H9 (cell line): Measurements from ENCODE around the gene PLCH2. TPM values are rescaled to one million over a fixed set of nuclear protein-coding genes. Genes with fewer than 3 reads are reported as not detected.

Experiments used
- DNase-seq: peaks from one replicate; pipeline ENCODE4 v3.0.0-alpha.2; 2017
- H2AFZ ChIP-seq: one replicate; pipeline ENCODE4 v1.6.1; 2013; ENCODE audit warnings: mild to moderate bottlenecking, low read length, control low read depth, moderate library complexity
- H2AK5ac ChIP-seq: 2 replicates; pipeline ENCODE4 v1.6.1; 2013; ENCODE audit warnings: low read length, control low read depth, mixed read lengths; ENCODE audit not compliant: insufficient read length
- H2BK120ac ChIP-seq: one replicate; pipeline ENCODE4 v1.6.1; 2013; ENCODE audit warnings: low read depth, mild to moderate bottlenecking, low read length, control low read depth, inconsistent platforms; ENCODE audit not compliant: poor library complexity, severe bottlenecking
- H2BK12ac ChIP-seq: 2 replicates; pipeline ENCODE4 v1.6.1; 2013; ENCODE audit warnings: low read length, control low read depth, mixed read lengths, low read depth; ENCODE audit not compliant: insufficient read length
- H2BK15ac ChIP-seq: 2 replicates; pipeline ENCODE4 v1.6.1; 2013; ENCODE audit warnings: low read depth, low read length, control low read depth
- H2BK20ac ChIP-seq: one replicate; pipeline ENCODE4 v1.6.1; 2013; ENCODE audit warnings: low read depth, mild to moderate bottlenecking, low read length, control low read depth, inconsistent platforms; ENCODE audit not compliant: poor library complexity, severe bottlenecking
- H2BK5ac ChIP-seq: 2 replicates; pipeline ENCODE4 v1.6.1; 2013; ENCODE audit warnings: low read length, control low read depth, mixed read lengths; ENCODE audit not compliant: insufficient read length
- H3K14ac ChIP-seq: 2 replicates; pipeline ENCODE4 v1.6.1; 2013; ENCODE audit warnings: low read length, control low read depth; ENCODE audit not compliant: insufficient read depth
- H3K18ac ChIP-seq: 2 replicates; pipeline ENCODE4 v1.6.1; 2013; ENCODE audit warnings: low read depth, mild to moderate bottlenecking, mixed read lengths, low read length, control low read depth; ENCODE audit not compliant: insufficient read length
- H3K23ac ChIP-seq: 2 replicates; pipeline ENCODE4 v1.6.1; 2013; ENCODE audit warnings: low read length, control low read depth, mixed read lengths, low read depth; ENCODE audit not compliant: insufficient read length
- H3K23me2 ChIP-seq: 2 replicates; pipeline ENCODE4 v1.6.1; 2013; ENCODE audit warnings: low read depth, mild to moderate bottlenecking, mixed read lengths, low read length, control low read depth; ENCODE audit not compliant: insufficient read length, poor library complexity, severe bottlenecking
- H3K27ac ChIP-seq: 2 replicates; pipeline ENCODE4 v1.5.1; 2013; ENCODE audit warnings: low read length, control low read depth, mixed read lengths, low read depth; ENCODE audit not compliant: insufficient read length
- H3K27me3 ChIP-seq: 2 replicates; pipeline ENCODE4 v1.6.1; 2013; ENCODE audit warnings: low read length, control low read depth, inconsistent platforms; ENCODE audit not compliant: insufficient read depth
- H3K4ac ChIP-seq: 2 replicates; pipeline ENCODE4 v1.6.1; 2013; ENCODE audit warnings: low read depth, mild to moderate bottlenecking, control low read depth, inconsistent platforms, low read length, moderate library complexity
- H3K4me1 ChIP-seq: 2 replicates; pipeline ENCODE4 v1.6.1; 2013; ENCODE audit warnings: low read length, control low read depth, inconsistent platforms; ENCODE audit not compliant: insufficient read depth
- H3K4me2 ChIP-seq: 2 replicates; pipeline ENCODE4 v1.6.1; 2013; ENCODE audit warnings: low read length, control low read depth, mixed read lengths; ENCODE audit not compliant: insufficient read length, insufficient read depth
- H3K56ac ChIP-seq: 2 replicates; pipeline ENCODE4 v1.6.1; 2013; ENCODE audit warnings: low read depth, mild to moderate bottlenecking, mixed read lengths, low read length, control low read depth; ENCODE audit not compliant: insufficient read length
- H3K79me1 ChIP-seq: 2 replicates; pipeline ENCODE4 v1.6.1; 2013; ENCODE audit warnings: low read depth, mild to moderate bottlenecking, moderate library complexity, low read length, control low read depth, inconsistent platforms; ENCODE audit not compliant: insufficient read depth, poor library complexity, severe bottlenecking
- H3K79me2 ChIP-seq: 2 replicates; pipeline ENCODE4 v1.6.1; 2013; ENCODE audit warnings: low read length, control low read depth, inconsistent platforms; ENCODE audit not compliant: insufficient read depth
- H3K9ac ChIP-seq: 2 replicates; pipeline ENCODE4 v1.6.1; 2013; ENCODE audit warnings: low read length, control low read depth, mixed read lengths; ENCODE audit not compliant: insufficient read length; ENCODE audit errors: extremely low read depth
- H3K9me3 ChIP-seq: one replicate; pipeline ENCODE4 v1.6.1; 2013; ENCODE audit warnings: low read depth, low read length, inconsistent platforms; ENCODE audit not compliant: control insufficient read depth
- H3T11ph ChIP-seq: one replicate; pipeline ENCODE4 v1.6.1; 2013; ENCODE audit warnings: mild to moderate bottlenecking, low read length, control low read depth, inconsistent platforms
- H4K20me1 ChIP-seq: one replicate; pipeline ENCODE4 v1.6.1; 2013; ENCODE audit not compliant: control insufficient read depth, insufficient read length, insufficient read depth
- H4K5ac ChIP-seq: 2 replicates; pipeline ENCODE4 v1.6.1; 2013; ENCODE audit warnings: low read depth, mild to moderate bottlenecking, mixed read lengths, low read length, control low read depth; ENCODE audit not compliant: insufficient read length
- H4K8ac ChIP-seq: replicated peaks from 2 replicates; pipeline ENCODE4 v1.6.1; 2013; ENCODE audit warnings: low read length, control low read depth, mixed read lengths, low read depth; ENCODE audit not compliant: insufficient read length
- H4K91ac ChIP-seq: 2 replicates; pipeline ENCODE4 v1.6.1; 2013; ENCODE audit warnings: low read depth, mild to moderate bottlenecking, moderate library complexity, mixed read lengths, low read length, control low read depth; ENCODE audit not compliant: insufficient read length
- H3K27ac Mint-ChIP-seq, 3 experiments: 2 replicates in 2 of 3; 3 replicates in 1 of 3; pipeline ENCODE4 v1.8.0; 2020 to 2021; ENCODE audit warnings: mixed read lengths in 3 of 3, mild to moderate bottlenecking in 1 of 3, moderate library complexity in 1 of 3
- H3K27me3 Mint-ChIP-seq: 2 replicates; pipeline ENCODE4 v1.8.0; 2021; ENCODE audit warnings: low read depth, mild to moderate bottlenecking, moderate library complexity, mixed read lengths
- H3K36me3 Mint-ChIP-seq, 3 experiments: 2 replicates in 2 of 3; 3 replicates in 1 of 3; pipeline ENCODE4 v1.8.0; 2020 to 2021; ENCODE audit warnings: low read depth in 3 of 3, mixed read lengths in 3 of 3; ENCODE audit not compliant: insufficient read depth in 1 of 3
- H3K4me1 Mint-ChIP-seq, 2 experiments: 2 replicates each; pipeline ENCODE4 v1.8.0; 2020; ENCODE audit warnings: mixed read lengths in 2 of 2
- H3K4me3 Mint-ChIP-seq, 2 experiments: 2 replicates in 1 of 2; 3 replicates in 1 of 2; pipeline ENCODE4 v1.8.0; 2020 to 2021; ENCODE audit warnings: mild to moderate bottlenecking in 2 of 2, mixed read lengths in 2 of 2, moderate library complexity in 1 of 2
- H3K9me3 Mint-ChIP-seq, 2 experiments: 2 replicates in 1 of 2; 3 replicates in 1 of 2; pipeline ENCODE4 v1.8.0; 2020; ENCODE audit warnings: mild to moderate bottlenecking in 2 of 2, mixed read lengths in 2 of 2, moderate library complexity in 1 of 2
- WGBS: extraction: QIAGEN DNeasy Blood & Tissue Kit; methylation state at CpG from one replicate; pipeline ENCODE4 v1.1.7; 2013; ENCODE audit warnings: missing lambda C conversion rate, low lambda C conversion rate, mixed read lengths; ENCODE audit not compliant: insufficient read length; ENCODE audit errors: extremely low coverage; 5-methylcytosine and 5-hydroxymethylcytosine counted together
- total RNA-seq: library from RNA; stranded (reverse); gene quantifications from 2 replicates; pipeline ENCODE4 v1.2.1, GENCODE V29; 2021
- TF ChIP-seq, protein P1 (sequence below): fragments of 200-600 bp; sonication (generic); conservative IDR thresholded peaks from 3 replicates; pipeline ENCODE4 v1.8.0; 2021; ENCODE audit warnings: antibody characterized with exemption, mild to moderate bottlenecking

The PLCH2 gene
- total RNA-seq, 1 experiment from 2014 or later, result 0.09 TPM

DNA sequence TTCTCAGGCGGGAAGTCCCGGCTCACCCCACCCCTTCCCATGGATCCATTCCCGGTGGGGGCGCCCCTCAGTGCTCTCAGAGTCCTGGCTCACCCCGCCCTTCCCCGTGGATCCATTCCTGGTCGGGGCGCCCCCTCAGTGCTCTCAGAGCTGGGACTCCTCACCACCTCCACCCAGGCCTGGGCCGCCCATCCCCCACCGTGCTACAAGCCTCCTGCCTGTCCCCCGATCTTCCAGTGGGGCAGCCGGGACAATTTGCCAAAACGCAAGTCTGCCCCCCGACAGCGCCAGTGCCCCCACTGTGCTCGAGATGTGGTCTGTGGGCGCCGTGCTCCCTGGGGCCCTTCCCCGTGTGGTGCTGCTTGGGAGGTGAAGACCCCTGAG, 23.2 kb upstream of the PLCH2 start:
- Histone ChIP-seq H2AK5ac (no peak overlapping the region), H2BK15ac (no peak overlapping the region), H2AFZ (no peak overlapping the region), H3K9ac (no peak overlapping the region), H2BK5ac (no peak overlapping the region), H4K8ac (no peak overlapping the region), H4K20me1 (no peaks in the 10 kb centered on the region), H3K4me1 (no peaks in the 10 kb centered on the region), H3K4me2 (no peak overlapping the region), H3K56ac (no peak overlapping the region), H3K23ac (no peak overlapping the region), H3K18ac (no peak overlapping the region), H3K14ac (0 out of 2 replicates have a peak overlapping the region, but pooled peaks have one; percentile 9), H4K91ac (no peak overlapping the region), H3K27me3 (no peaks in the 10 kb centered on the region), H4K5ac (no peak overlapping the region), H3K79me2 (no peaks in the 10 kb centered on the region), H3K9me3 (no peaks in the 10 kb centered on the region), H3T11ph (no peak overlapping the region), H3K4ac (no peak overlapping the region), H2BK20ac (no peak overlapping the region), H2BK12ac (no peak overlapping the region), H3K23me2 (no peaks in the 10 kb centered on the region), H3K79me1 (no peaks in the 10 kb centered on the region), H2BK120ac (no peak overlapping the region), H3K27ac (no peak overlapping the region)
- no peaks in the 10 kb centered on the region for H3K36me3 Mint-ChIP-seq
- no peak overlapping the region for H3K4me3 Mint-ChIP-seq
- no peak for DNase-seq
- TF ChIP-seq, protein P1, sequence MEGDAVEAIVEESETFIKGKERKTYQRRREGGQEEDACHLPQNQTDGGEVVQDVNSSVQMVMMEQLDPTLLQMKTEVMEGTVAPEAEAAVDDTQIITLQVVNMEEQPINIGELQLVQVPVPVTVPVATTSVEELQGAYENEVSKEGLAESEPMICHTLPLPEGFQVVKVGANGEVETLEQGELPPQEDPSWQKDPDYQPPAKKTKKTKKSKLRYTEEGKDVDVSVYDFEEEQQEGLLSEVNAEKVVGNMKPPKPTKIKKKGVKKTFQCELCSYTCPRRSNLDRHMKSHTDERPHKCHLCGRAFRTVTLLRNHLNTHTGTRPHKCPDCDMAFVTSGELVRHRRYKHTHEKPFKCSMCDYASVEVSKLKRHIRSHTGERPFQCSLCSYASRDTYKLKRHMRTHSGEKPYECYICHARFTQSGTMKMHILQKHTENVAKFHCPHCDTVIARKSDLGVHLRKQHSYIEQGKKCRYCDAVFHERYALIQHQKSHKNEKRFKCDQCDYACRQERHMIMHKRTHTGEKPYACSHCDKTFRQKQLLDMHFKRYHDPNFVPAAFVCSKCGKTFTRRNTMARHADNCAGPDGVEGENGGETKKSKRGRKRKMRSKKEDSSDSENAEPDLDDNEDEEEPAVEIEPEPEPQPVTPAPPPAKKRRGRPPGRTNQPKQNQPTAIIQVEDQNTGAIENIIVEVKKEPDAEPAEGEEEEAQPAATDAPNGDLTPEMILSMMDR, result no peak
- H3K4me1 Mint-ChIP-seq, result peaks cover 3 to 8% of the 10 kb centered on the region in 2 experiments; a peak in 3 of 4 replicates
- no peaks in the 10 kb centered on the region for H3K9me3 Mint-ChIP-seq
- peaks cover 4% of the 10 kb centered on the region for H3K27me3 Mint-ChIP-seq
- H3K27ac Mint-ChIP-seq, result peak overlapping the region in 1 of 3 experiments; percentile 74; a peak in 1 of 7 replicates
- WGBS, result no CpG with 5 or more reads among the region's 19 CpGs
